Head of caudate nucleus (tissue), 42 donors: ENCODE measurements around the gene ACOX2.

Experiments used
- DNase-seq, 42 donors: peaks; one replicate each; pipeline versions ENCODE4 v3.0.0 to v3.0.0-alpha.2; 2020 to 2021; ENCODE audit warnings: mixed read lengths in 7 of 42
- intact Hi-C: fragments of 100-400 bp; cut with DNase I; formaldehyde crosslinking; loops from one replicate; pipeline ENCODE4 v1.15.0; 2022

The ACOX2 gene

GRCh38 chr3:58522759-58523425 is 14.1 kb downstream of the ACOX2 start:
- intact Hi-C loops, result no loop called here

DNA sequence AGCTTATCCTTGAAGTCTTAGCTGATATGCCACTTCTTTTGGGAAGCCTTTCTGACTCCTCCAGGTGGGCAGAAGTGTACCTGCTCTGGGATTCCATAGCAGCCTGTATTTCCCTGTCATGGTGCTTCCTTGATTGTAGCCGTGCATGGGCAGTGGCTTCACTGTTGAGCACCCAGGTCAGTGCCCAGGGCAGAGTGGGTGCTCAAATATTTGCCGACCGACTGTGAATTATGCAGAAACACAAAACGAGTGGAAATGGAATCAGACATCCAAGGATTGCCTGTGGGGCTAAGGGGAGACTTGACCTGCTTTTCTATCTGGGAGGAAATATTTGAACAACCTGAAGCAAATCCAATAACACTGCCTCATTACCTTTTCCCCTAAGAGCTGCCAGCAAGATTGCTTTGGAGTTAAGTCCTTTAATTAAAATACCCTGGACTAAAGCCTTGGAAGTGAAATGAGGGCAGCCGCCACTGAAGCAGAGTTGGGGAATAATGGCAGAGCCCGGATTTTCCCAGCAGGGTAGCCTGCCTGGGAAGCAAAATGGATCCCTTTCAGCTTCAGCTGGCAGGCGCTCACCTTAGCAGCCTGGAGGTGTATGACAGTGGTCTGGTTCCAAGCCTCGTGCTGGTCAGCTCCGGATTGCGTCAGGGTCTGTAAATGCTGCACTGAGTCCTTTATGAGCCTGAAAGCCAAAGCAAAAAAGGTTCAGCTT is 14.9 kb downstream of the ACOX2 start:
- intact Hi-C loops, result no loop called here
- DNase-seq, result peak in 34 of 42 donors; percentile 12 to 78 (median 48)

More at GRCh38 chr3:58522759-58523425, 14.1 kb downstream of the ACOX2 start:
- no peak for DNase-seq

DNA sequence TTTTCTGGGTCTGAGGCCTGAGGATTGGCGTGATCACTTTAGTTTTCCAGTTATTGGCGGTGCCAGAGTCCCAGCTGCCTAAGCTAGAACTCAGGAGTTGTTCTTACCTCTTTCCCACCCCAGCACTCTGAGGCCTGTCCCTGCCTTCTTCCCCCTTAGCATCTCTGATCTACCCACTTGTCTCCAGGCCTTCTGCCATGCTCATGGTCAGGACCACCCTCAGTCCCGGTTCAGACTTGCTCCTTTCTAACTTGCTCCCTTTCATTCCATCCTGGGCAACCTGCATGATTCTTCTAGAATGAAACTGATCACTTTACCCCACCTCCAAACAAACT is 15.7 kb downstream of the ACOX2 start:
- intact Hi-C loops, result no loop called here
- DNase-seq, result no peak

DNA sequence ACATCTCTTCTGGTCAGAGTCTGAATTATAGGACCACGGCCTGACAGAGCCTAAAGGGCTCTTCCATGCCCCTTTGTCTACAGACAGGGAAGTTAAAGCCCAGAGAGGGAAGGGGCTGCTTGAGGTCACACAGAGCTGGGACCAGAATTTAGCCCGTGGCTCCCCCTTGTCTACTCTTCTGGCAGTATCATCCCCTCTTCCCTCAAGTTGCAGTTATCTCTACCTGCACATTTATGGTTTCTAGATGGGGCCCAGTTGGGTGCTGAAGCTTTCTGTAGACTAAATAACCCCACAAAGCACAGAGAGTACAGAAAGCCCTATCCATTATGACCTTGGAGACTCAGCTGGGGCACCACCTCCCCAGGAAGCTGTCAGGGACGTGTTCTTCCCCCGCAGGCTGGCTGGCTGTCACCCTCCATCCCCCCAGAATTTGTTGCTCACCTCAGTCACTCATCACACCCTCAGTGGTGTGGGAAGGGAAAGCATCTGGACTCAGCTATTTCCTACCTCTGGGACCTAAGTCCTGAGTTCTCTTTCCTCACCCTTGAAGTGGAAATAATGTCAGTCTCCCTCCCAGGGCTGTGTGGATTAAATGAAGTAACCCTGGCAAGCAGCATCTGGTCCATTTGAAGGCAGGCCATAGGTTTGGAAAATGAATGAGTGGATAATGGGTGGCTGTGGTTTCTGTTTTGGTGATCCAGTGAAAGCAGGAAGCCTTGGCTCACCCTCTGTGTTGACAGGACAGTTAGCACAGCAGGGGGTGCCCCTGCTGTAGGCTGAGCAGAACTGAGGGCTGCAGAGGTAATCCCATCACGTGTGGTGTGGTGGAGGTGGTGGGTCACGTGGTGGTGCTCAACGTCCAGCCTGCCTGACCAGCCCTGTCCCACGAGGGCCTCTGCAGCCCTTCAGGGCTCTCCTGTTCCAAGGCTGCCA is 16.3 kb downstream of the ACOX2 start:
- intact Hi-C loops, result no loop called here
- peak in 1 of 42 donors; percentile 4 for DNase-seq

- intact Hi-C loops, result no loop called here
- DNase-seq, result no peak
Observed at GRCh38 chr3:58519668-58520402, 17.2 kb downstream of the ACOX2 start.

DNA sequence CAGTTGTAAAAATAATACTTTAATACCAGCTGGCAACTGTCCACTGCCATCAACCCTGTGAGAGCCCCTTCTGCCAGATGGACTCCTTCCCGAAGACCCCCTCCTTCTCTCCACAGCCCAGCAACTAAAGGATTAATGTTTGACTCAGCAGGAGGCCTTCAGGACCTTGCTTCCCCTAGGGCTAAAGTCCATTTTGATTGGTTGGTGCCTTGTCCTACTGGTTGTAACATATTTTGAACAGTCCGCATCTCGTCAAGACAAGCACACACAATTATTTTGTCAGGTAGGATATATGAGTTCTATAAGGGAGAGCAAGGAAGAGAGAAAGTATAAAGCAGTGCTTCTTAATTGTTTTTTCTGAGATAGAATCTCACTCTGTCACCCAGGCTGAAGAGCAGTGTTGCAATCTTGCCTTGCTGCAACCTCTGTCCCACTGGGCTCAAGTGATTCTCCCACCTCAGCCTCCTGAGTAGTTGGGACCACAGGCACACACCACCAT is 18.6 kb downstream of the ACOX2 start:
- intact Hi-C loops, result no loop called here
- no peak for DNase-seq

DNA sequence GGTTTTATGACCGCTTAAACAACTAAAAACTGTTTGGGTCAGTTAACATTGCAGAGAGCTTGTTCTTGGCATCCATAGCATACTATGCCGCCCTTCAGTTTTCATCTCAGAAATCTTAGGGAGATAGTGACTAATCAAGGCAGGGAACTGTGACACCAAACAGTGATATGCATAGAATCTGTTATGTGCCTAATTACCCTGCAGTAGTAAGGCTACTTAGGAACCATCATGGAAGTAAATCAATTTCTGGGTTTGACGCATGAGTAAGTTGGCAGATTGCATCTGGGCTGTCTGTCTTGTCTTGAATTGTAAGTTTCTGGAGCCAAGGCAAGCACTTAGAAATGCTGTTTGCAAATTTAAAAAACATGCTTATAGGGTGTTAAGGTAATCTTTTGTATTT is 22.6 kb downstream of the ACOX2 start:
- intact Hi-C loops, result no loop called here
- DNase-seq, result no peak

GRCh38 chr3:58508437-58508836 is 28.6 kb downstream of the ACOX2 start:
- intact Hi-C loops, result no loop called here
- no peak for DNase-seq

GRCh38 chr3:58507356-58508078 is 29.5 kb downstream of the ACOX2 start:
- DNase-seq, result no peak
- intact Hi-C loops, result no loop called here

DNA sequence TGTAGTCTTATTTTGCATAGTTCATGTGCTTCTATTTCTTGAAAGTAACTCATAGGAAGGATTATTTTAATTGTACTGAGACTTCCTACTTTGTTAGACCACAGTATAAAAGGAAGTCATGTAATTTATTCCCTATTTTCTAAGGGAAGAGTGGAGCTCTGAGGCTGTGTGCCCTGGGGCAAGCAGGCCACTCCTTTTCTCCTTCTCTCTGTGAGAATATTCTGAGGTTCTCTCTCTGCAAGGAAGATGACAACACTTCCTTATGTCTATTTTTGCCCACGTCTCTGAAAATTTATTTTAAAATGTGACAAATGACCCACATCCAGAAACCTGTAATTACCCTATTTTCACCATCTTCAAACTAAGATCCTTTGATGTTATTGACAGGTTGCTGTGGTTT is 34.1 kb downstream of the ACOX2 start:
- DNase-seq, result no peak
- intact Hi-C loops, result no loop called here

DNA sequence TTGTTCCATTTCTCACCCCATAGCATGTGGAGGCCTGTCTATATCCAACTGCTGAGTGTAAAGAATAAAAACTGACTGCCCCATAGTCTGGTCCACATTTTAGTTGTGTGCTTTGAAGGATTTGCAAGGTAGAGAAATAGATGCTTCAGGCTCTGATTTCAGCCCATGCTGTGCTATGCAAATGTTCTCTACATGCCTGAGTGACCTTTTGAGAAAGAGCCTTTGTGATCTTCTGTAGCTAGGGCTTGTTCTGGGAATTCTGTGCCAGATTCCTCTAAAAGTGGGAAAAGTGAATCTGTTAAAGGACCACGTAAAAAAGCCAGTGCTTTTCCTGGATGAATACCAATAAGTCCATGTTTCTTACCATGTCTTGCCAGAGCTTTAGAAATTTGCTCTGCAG is 39.9 kb downstream of the ACOX2 start:
- peak in 1 of 42 donors; percentile 46 for DNase-seq
- intact Hi-C loops, result no loop called here

- intact Hi-C loops, result no loop called here
- DNase-seq, result no peak
Observed at GRCh38 chr3:58496206-58496857, 40.7 kb downstream of the ACOX2 start.

GRCh38 chr3:58495101-58495500 is 41.9 kb downstream of the ACOX2 start:
- intact Hi-C loops, result no loop called here
- no peak for DNase-seq

DNA sequence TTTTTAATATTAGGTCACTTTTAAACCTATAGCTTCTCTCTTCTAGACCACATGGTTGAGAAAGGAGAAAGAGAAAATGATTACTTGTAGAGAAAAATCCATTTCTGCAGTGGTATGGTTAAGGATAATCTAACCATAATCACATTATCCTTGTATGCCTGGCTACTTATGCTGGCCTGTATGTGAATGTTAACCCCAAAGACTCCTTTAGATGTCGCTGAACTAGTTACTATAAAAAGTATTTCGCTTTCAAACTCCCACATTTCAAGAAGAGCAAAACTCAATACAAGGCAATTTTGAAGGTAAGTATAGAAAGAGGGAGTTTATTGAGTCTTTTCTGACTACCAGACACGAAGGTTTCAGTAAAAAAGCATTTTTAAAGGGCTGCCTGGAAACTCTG is 42.9 kb downstream of the ACOX2 start:
- intact Hi-C loops, result loop anchor here (5.0 kb wide), 4 partner anchors 38 to 187 kb away; partner anchors contain the start of genes HTD2, PDHB, PXK and RPP14
- DNase-seq, result no peak

GRCh38 chr3:58492494-58492905 is 44.5 kb downstream of the ACOX2 start:
- DNase-seq, result peak in 1 of 42 donors; percentile 16
- intact Hi-C loops, result loop anchor here (5.0 kb wide), 4 partner anchors 40 to 185 kb away; partner anchors contain the start of genes HTD2, PDHB, PXK and RPP14

DNA sequence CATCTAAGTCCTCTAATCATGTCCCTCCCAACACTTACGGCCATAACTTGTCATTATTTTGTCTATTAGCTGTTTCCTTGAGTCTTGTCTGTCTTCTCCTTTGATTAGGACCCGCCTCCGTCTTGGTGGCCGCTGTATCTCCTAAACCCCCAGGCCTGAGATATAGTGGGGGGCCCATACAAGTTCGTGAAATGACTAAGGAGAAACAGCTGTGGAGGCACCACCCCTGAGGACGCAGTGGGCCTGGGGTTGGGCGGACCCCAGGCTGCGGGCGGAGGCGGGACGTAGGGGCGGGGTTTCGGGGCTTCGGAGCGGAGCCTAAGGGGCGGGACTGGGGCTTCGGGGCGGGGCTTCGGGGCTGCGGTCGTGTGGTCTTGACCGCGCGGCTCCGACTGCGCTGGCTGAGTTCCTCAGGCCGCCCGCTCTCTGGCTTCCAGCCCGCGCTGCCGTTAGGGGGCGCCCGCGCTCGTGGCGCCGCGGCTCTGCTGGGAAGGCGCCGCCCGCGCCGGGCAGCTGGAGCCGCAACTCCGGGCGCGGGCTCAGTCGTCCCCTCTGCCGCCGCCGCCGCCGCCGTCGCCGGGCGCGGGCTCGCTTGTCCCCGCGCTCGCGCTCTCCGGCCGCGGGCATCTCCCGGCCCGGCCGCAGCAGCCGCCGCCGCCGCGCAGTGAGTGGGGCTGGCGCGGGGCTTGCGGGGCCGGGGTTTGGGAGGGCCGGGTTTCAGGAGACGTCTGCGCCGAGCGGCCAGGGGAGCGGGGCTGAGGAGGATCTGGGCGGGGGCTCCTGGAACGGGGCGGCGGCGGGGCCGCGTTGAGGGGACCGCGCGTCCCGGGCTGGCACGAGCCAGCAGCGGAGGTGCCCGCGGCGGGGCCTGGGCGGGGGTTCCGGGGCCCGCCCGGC is 45.2 kb downstream of the ACOX2 start, which contains the start of gene KCTD6:
TSS of gene KCTD6 (plus strand) at position 591 of the 897 bp plus-strand sequence. CDS start 6,660 bp downstream, outside the sequence.
- intact Hi-C loops, result loop anchor here (5.0 kb wide), 4 partner anchors 41 to 184 kb away; partner anchors contain the start of genes HTD2, PDHB, PXK and RPP14
- peak; percentile 67 to 95 (median 90) for DNase-seq
